Activated naive CD4-positive, alpha-beta T cell treated with anti-CD3 and anti-CD28 coated beads, Interleukin-2, amount 50 U/mL, for 24 hours (primary cell): ENCODE data around the gene SMDT1.
A peak's percentile ranks its signal among the peaks of the same experiment; 100 is the strongest.
"Not testable (repeated sequence)": the region's sequence is repeated elsewhere in the genome, so short reads cannot be mapped to it uniquely, and the experiment has no call there.

Experiments
- H3K27ac Mint-ChIP-seq: one replicate; pipeline ENCODE4 v1.8.0; 2021; ENCODE audit warnings: mild to moderate bottlenecking, mixed read lengths
- H3K27me3 Mint-ChIP-seq: one replicate; pipeline ENCODE4 v1.8.0; 2021; ENCODE audit warnings: mixed read lengths
- H3K36me3 Mint-ChIP-seq: one replicate; pipeline ENCODE4 v1.8.0; 2021; ENCODE audit warnings: mixed read lengths
- H3K4me1 Mint-ChIP-seq: one replicate; pipeline ENCODE4 v1.8.0; 2021; ENCODE audit warnings: mixed read lengths
- H3K4me3 Mint-ChIP-seq: one replicate; pipeline ENCODE4 v1.8.0; 2021; ENCODE audit warnings: mild to moderate bottlenecking, mixed read lengths
- H3K9me3 Mint-ChIP-seq: one replicate; pipeline ENCODE4 v1.8.0; 2021; ENCODE audit warnings: mixed read lengths

The SMDT1 gene

GRCh38 chr22:42078469-42079318 is 806 bp upstream of the SMDT1 start:
- peaks cover 34% of the 10 kb centered on the region for H3K4me1 Mint-ChIP-seq
- peak overlapping the region; percentile 96 for H3K27ac Mint-ChIP-seq
- peak overlapping the region; percentile 99 for H3K4me3 Mint-ChIP-seq
- no peaks in the 10 kb centered on the region for H3K9me3 Mint-ChIP-seq
- no peaks in the 10 kb centered on the region for H3K27me3 Mint-ChIP-seq
- peaks cover 7% of the 10 kb centered on the region for H3K36me3 Mint-ChIP-seq

- peaks cover 12% of the 10 kb centered on the region for H3K36me3 Mint-ChIP-seq
- peak overlapping the region; percentile 99 for H3K4me3 Mint-ChIP-seq
- H3K9me3 Mint-ChIP-seq = no peaks in the 10 kb centered on the region
- peak overlapping the region; percentile 96 for H3K27ac Mint-ChIP-seq
- H3K27me3 Mint-ChIP-seq = no peaks in the 10 kb centered on the region
- peaks cover 28% of the 10 kb centered on the region for H3K4me1 Mint-ChIP-seq
Observed at GRCh38 chr22:42080287-42080686, 787 bp downstream of the SMDT1 start.

GRCh38 chr22:42083119-42083518 is 3.6 kb downstream of the SMDT1 start:
- no peak overlapping the region for H3K27ac Mint-ChIP-seq
- no peaks in the 10 kb centered on the region for H3K9me3 Mint-ChIP-seq
- no peaks in the 10 kb centered on the region for H3K27me3 Mint-ChIP-seq
- peaks cover 32% of the 10 kb centered on the region for H3K4me1 Mint-ChIP-seq
- no peak overlapping the region for H3K4me3 Mint-ChIP-seq
- peaks cover 13% of the 10 kb centered on the region for H3K36me3 Mint-ChIP-seq

GRCh38 chr22:42084874-42085273 is 5.4 kb downstream of the SMDT1 start:
- peaks cover 38% of the 10 kb centered on the region for H3K4me1 Mint-ChIP-seq
- H3K36me3 Mint-ChIP-seq = peaks cover 20% of the 10 kb centered on the region
- no peak overlapping the region for H3K27ac Mint-ChIP-seq
- no peaks in the 10 kb centered on the region for H3K9me3 Mint-ChIP-seq
- H3K4me3 Mint-ChIP-seq = no peak overlapping the region
- no peaks in the 10 kb centered on the region for H3K27me3 Mint-ChIP-seq

- H3K4me1 Mint-ChIP-seq = peaks cover 35% of the 10 kb centered on the region
- peaks cover 23% of the 10 kb centered on the region for H3K36me3 Mint-ChIP-seq
- no peak overlapping the region for H3K4me3 Mint-ChIP-seq
- H3K27me3 Mint-ChIP-seq = no peaks in the 10 kb centered on the region
- no peak overlapping the region for H3K27ac Mint-ChIP-seq
- no peaks in the 10 kb centered on the region for H3K9me3 Mint-ChIP-seq
Observed at GRCh38 chr22:42086051-42086450, 6.6 kb downstream of the SMDT1 start.

GRCh38 chr22:42090596-42091454 is 11.3 kb downstream of the SMDT1 start, which contains the start of gene NDUFA6:
Gene NDUFA6 (minus strand): TSS chr22:42090772. CDS start chr22:42090744, 28 bp downstream.
- H3K27me3 Mint-ChIP-seq = no peaks in the 10 kb centered on the region
- H3K4me3 Mint-ChIP-seq = peak within 1 kb of the TSS; percentile 97
- H3K4me1 Mint-ChIP-seq = peaks cover 40% of the 10 kb centered on the region
- no peaks in the 10 kb centered on the region for H3K9me3 Mint-ChIP-seq
- peaks cover 9% of the 10 kb centered on the region for H3K36me3 Mint-ChIP-seq
- peak within 1 kb of the TSS; percentile 99 for H3K27ac Mint-ChIP-seq

- Mint-ChIP-seq H3K4me3 (peak overlapping the region; percentile 97), H3K36me3 (peaks cover 9% of the 10 kb centered on the region), H3K9me3 (no peaks in the 10 kb centered on the region), H3K27me3 (no peaks in the 10 kb centered on the region), H3K4me1 (peaks cover 40% of the 10 kb centered on the region), H3K27ac (peak overlapping the region; percentile 55)
Observed at GRCh38 chr22:42091455-42091782, 11.9 kb downstream of the SMDT1 start.

- H3K9me3 Mint-ChIP-seq = no peaks in the 10 kb centered on the region
- H3K36me3 Mint-ChIP-seq = peaks cover 21% of the 10 kb centered on the region
- H3K27me3 Mint-ChIP-seq = no peaks in the 10 kb centered on the region
- H3K27ac Mint-ChIP-seq = no peak overlapping the region
- H3K4me1 Mint-ChIP-seq = no peaks in the 10 kb centered on the region
- no peak overlapping the region for H3K4me3 Mint-ChIP-seq
Observed at GRCh38 chr22:42101199-42101598, 21.7 kb downstream of the SMDT1 start.

GRCh38 chr22:42104332-42104860 is 24.9 kb downstream of the SMDT1 start:
- not testable (repeated sequence) for H3K27ac Mint-ChIP-seq, H3K4me3 Mint-ChIP-seq, H3K27me3 Mint-ChIP-seq, H3K4me1 Mint-ChIP-seq, H3K9me3 Mint-ChIP-seq
- peaks cover 32% of the 10 kb centered on the region for H3K36me3 Mint-ChIP-seq

GRCh38 chr22:42108848-42109247 is 29.3 kb downstream of the SMDT1 start:
- no peaks in the 10 kb centered on the region for H3K9me3 Mint-ChIP-seq
- no peak overlapping the region for H3K27ac Mint-ChIP-seq
- no peaks in the 10 kb centered on the region for H3K27me3 Mint-ChIP-seq
- peaks cover 19% of the 10 kb centered on the region for H3K36me3 Mint-ChIP-seq
- H3K4me1 Mint-ChIP-seq = no peaks in the 10 kb centered on the region
- H3K4me3 Mint-ChIP-seq = no peak overlapping the region

GRCh38 chr22:42111798-42112197 is 32.3 kb downstream of the SMDT1 start:
- H3K27ac Mint-ChIP-seq = no peak overlapping the region
- peaks cover 18% of the 10 kb centered on the region for H3K36me3 Mint-ChIP-seq
- no peaks in the 10 kb centered on the region for H3K27me3 Mint-ChIP-seq
- H3K4me1 Mint-ChIP-seq = no peaks in the 10 kb centered on the region
- no peak overlapping the region for H3K4me3 Mint-ChIP-seq
- no peaks in the 10 kb centered on the region for H3K9me3 Mint-ChIP-seq

- H3K36me3 Mint-ChIP-seq = peaks cover 14% of the 10 kb centered on the region
- H3K27me3 Mint-ChIP-seq, H3K4me1 Mint-ChIP-seq, H3K9me3 Mint-ChIP-seq, H3K4me3 Mint-ChIP-seq, H3K27ac Mint-ChIP-seq: not testable (repeated sequence)
Observed at GRCh38 chr22:42112793-42113192, 33.3 kb downstream of the SMDT1 start.

GRCh38 chr22:42114721-42115120 is 35.2 kb downstream of the SMDT1 start:
- Mint-ChIP-seq H3K27me3 (no peaks in the 10 kb centered on the region), H3K4me3 (no peak overlapping the region), H3K9me3 (no peaks in the 10 kb centered on the region), H3K36me3 (peaks cover 8% of the 10 kb centered on the region), H3K4me1 (peaks cover 15% of the 10 kb centered on the region), H3K27ac (no peak overlapping the region)

- peaks cover 22% of the 10 kb centered on the region for H3K4me1 Mint-ChIP-seq
- not testable (repeated sequence) for H3K9me3 Mint-ChIP-seq, H3K36me3 Mint-ChIP-seq, H3K27me3 Mint-ChIP-seq, H3K27ac Mint-ChIP-seq, H3K4me3 Mint-ChIP-seq
Observed at GRCh38 chr22:42115420-42115830, 35.9 kb downstream of the SMDT1 start.

- H3K4me3 Mint-ChIP-seq = no peak overlapping the region
- no peak overlapping the region for H3K27ac Mint-ChIP-seq
- H3K4me1 Mint-ChIP-seq = peaks cover 36% of the 10 kb centered on the region
- peaks cover 7% of the 10 kb centered on the region for H3K36me3 Mint-ChIP-seq
- no peaks in the 10 kb centered on the region for H3K9me3 Mint-ChIP-seq
- H3K27me3 Mint-ChIP-seq = no peaks in the 10 kb centered on the region
Observed at GRCh38 chr22:42116848-42117424, 37.4 kb downstream of the SMDT1 start.
